Panc1 (cell line): ENCODE results near the gene LRRC70.

Experiments used
- SIN3A ChIP-seq: IDR thresholded peaks from 2 replicates; pipeline ENCODE4 v1.6.1; 2012; ENCODE audit warnings: low read depth, mild to moderate bottlenecking, low read length, moderate library complexity, borderline replicate concordance; ENCODE audit not compliant: insufficient read depth
- TCF7L2 ChIP-seq: IDR thresholded peaks from 2 replicates; pipeline ENCODE4 v1.6.1; 2011; ENCODE audit warnings: mild to moderate bottlenecking, low read depth, low read length, inconsistent platforms
- TF ChIP-seq, protein P1 (sequence below), 2 experiments: IDR thresholded peaks; 2 replicates each; pipeline ENCODE4 v1.6.1; 2011 to 2012; ENCODE audit warnings: low read depth in 2 of 2, control low read depth in 1 of 2, low read length in 1 of 2, mild to moderate bottlenecking in 1 of 2, moderate library complexity in 1 of 2; ENCODE audit not compliant: insufficient read depth in 1 of 2
- TF ChIP-seq, protein P2 (sequence below): fragments of 450-650 bp; IDR thresholded peaks from 2 replicates; pipeline ENCODE4 v1.5.1; 2017; ENCODE audit warnings: mild to moderate bottlenecking

DNA sequence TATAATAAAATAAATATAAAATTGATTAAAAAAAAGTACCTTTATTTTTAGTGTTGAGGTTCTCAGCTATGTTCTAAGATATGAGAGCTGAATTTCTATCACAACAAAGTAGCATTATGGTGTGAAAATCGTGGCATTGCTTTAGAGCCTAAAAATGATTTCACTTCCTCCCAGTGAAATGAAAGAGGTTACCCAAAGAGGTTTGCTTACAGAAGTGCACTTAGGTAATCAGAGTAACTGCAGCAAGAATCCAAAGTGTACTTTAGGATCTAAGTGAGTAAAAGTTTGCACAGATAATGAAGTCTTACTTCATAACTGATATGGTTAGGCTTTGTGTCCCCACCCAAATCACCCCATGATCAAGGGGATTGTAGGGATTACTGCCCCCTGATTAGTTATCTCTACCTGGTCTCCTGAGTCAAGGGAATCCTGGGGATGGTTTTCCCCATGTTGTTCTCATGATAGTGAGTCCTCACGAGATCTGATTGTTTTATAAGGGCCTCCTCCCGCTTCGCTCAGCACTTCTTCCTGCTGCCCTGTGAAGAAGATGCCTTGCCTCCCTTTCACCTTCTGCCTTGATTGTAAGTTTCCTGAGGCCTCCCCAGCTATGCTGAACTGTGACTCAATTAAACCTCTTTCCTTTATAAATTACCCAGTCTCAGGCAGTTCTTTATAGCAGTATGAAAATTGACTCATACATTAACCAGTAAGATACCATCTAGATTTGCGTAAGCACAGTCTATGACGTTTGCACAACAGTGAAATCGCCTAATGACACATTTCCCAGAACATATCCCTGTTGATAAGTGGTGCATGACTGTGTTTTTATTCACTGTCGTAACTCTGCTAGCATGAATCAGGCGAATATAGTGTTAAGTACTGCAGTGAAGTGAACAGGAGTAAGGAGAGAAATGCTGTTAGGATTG is 40.3 kb upstream of the LRRC70 start:
- TF ChIP-seq, protein P1, sequence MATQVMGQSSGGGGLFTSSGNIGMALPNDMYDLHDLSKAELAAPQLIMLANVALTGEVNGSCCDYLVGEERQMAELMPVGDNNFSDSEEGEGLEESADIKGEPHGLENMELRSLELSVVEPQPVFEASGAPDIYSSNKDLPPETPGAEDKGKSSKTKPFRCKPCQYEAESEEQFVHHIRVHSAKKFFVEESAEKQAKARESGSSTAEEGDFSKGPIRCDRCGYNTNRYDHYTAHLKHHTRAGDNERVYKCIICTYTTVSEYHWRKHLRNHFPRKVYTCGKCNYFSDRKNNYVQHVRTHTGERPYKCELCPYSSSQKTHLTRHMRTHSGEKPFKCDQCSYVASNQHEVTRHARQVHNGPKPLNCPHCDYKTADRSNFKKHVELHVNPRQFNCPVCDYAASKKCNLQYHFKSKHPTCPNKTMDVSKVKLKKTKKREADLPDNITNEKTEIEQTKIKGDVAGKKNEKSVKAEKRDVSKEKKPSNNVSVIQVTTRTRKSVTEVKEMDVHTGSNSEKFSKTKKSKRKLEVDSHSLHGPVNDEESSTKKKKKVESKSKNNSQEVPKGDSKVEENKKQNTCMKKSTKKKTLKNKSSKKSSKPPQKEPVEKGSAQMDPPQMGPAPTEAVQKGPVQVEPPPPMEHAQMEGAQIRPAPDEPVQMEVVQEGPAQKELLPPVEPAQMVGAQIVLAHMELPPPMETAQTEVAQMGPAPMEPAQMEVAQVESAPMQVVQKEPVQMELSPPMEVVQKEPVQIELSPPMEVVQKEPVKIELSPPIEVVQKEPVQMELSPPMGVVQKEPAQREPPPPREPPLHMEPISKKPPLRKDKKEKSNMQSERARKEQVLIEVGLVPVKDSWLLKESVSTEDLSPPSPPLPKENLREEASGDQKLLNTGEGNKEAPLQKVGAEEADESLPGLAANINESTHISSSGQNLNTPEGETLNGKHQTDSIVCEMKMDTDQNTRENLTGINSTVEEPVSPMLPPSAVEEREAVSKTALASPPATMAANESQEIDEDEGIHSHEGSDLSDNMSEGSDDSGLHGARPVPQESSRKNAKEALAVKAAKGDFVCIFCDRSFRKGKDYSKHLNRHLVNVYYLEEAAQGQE (IDR thresholded peaks at IDR 0.05; ENCODE audit: insufficient read depth in 1 of 2, low read depth in 2 of 2, low read length in 1 of 2): no peak
- TF ChIP-seq SIN3A (no peak), TCF7L2 (no peak)
- TF ChIP-seq, protein P2, sequence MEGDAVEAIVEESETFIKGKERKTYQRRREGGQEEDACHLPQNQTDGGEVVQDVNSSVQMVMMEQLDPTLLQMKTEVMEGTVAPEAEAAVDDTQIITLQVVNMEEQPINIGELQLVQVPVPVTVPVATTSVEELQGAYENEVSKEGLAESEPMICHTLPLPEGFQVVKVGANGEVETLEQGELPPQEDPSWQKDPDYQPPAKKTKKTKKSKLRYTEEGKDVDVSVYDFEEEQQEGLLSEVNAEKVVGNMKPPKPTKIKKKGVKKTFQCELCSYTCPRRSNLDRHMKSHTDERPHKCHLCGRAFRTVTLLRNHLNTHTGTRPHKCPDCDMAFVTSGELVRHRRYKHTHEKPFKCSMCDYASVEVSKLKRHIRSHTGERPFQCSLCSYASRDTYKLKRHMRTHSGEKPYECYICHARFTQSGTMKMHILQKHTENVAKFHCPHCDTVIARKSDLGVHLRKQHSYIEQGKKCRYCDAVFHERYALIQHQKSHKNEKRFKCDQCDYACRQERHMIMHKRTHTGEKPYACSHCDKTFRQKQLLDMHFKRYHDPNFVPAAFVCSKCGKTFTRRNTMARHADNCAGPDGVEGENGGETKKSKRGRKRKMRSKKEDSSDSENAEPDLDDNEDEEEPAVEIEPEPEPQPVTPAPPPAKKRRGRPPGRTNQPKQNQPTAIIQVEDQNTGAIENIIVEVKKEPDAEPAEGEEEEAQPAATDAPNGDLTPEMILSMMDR: no peak
